SU-DHL-6 (cell line): Measurements from ENCODE around the gene TMEM202.

Source experiments
- H2AFZ ChIP-seq: fragments of 200-600 bp; sonication (generic); 2 replicates; pipeline ENCODE4 v1.6.1; 2014; ENCODE audit warnings: low read depth, mild to moderate bottlenecking, moderate library complexity, mixed read lengths, antibody characterized with exemption, low read length; ENCODE audit not compliant: severe bottlenecking
- H3F3A ChIP-seq: fragments of 200-600 bp; shearing (Covaris generic); 2 replicates; pipeline ENCODE4 v1.6.0; 2016; ENCODE audit warnings: antibody characterized with exemption, mild to moderate bottlenecking; ENCODE audit not compliant: insufficient read depth
- H3K27ac ChIP-seq: fragments of 200-600 bp; sonication (generic); 2 replicates; pipeline ENCODE4 v1.5.1; 2016; ENCODE audit warnings: low read depth, mild to moderate bottlenecking, low read length, moderate library complexity, mixed read lengths
- H3K27me3 ChIP-seq: fragments of 200-600 bp; sonication (generic), shearing (Covaris generic); 2 replicates; pipeline ENCODE4 v1.6.0; 2014; ENCODE audit warnings: mild to moderate bottlenecking, low read length
- H3K36me3 ChIP-seq: fragments of 200-600 bp; sonication (generic); 2 replicates; pipeline ENCODE4 v1.6.1; 2014; ENCODE audit warnings: mild to moderate bottlenecking, low read length, mixed read lengths
- H3K4me2 ChIP-seq: fragments of 300-600, 200-600 bp; shearing (Covaris generic), sonication (generic); 2 replicates; pipeline ENCODE4 v1.6.0; 2014; ENCODE audit warnings: low read length, low read depth, mild to moderate bottlenecking; ENCODE audit not compliant: poor library complexity, severe bottlenecking
- H3K4me3 ChIP-seq: fragments of 200-600 bp; sonication (generic); 2 replicates; pipeline ENCODE4 v1.5.1; 2014; ENCODE audit warnings: antibody characterized with exemption, low read length, mild to moderate bottlenecking, mixed read lengths; ENCODE audit not compliant: insufficient read depth, poor library complexity, severe bottlenecking
- H3K79me2 ChIP-seq: fragments of 200-600 bp; sonication (generic); 2 replicates; pipeline ENCODE4 v1.6.1; 2014; ENCODE audit warnings: mild to moderate bottlenecking, low read length, moderate library complexity; ENCODE audit not compliant: insufficient read depth
- H3K9ac ChIP-seq: fragments of 200-600 bp; sonication (generic); 2 replicates; pipeline ENCODE4 v1.7.0; 2014; ENCODE audit warnings: mild to moderate bottlenecking, low read length
- H3K9me2 ChIP-seq: fragments of 200-600 bp; sonication (generic); replicated peaks from 2 replicates; pipeline ENCODE4 v1.6.1; 2014; ENCODE audit warnings: low read length; ENCODE audit not compliant: insufficient read depth
- H3K9me3 ChIP-seq: fragments of 200-600 bp; sonication (generic); 2 replicates; pipeline ENCODE4 v1.6.1; 2014; ENCODE audit warnings: low read length, mixed read lengths; ENCODE audit not compliant: insufficient read depth
- H4K20me1 ChIP-seq: fragments of 200-600 bp; sonication (generic); 2 replicates; pipeline ENCODE4 v1.6.1; 2014; ENCODE audit warnings: low read depth, mild to moderate bottlenecking, antibody characterized with exemption, low read length, moderate library complexity, mixed read lengths
- CTCF ChIP-seq: fragments of 200-600 bp; sonication (generic); IDR thresholded peaks from one replicate; pipeline ENCODE4 v1.5.1; 2017; ENCODE audit warnings: antibody characterized with exemption, mild to moderate bottlenecking, low read length, moderate library complexity; ENCODE audit not compliant: insufficient read depth, poor library complexity, severe bottlenecking
- EZH2phosphoT487 ChIP-seq: fragments of 200-600 bp; sonication (generic), shearing (Covaris generic); conservative IDR thresholded peaks from 2 replicates; pipeline ENCODE4 v1.6.1; 2018; ENCODE audit warnings: mild to moderate bottlenecking, antibody characterized with exemption, low read length, moderate library complexity, mixed read lengths

The TMEM202 gene

GRCh38 chr15:72445426-72445825, 47.3 kb downstream of the TMEM202 start:
- Histone ChIP-seq H3K4me3 (no peak overlapping the region), H3K9ac (no peak overlapping the region), H3K9me2 (no peaks in the 10 kb centered on the region), H3F3A (no peaks in the 10 kb centered on the region), H3K4me2 (no peak overlapping the region), H3K36me3 (no peaks in the 10 kb centered on the region), H3K9me3 (no peaks in the 10 kb centered on the region), H3K27me3 (no peaks in the 10 kb centered on the region), H4K20me1 (no peaks in the 10 kb centered on the region), H3K27ac (no peak overlapping the region), H2AFZ (no peak overlapping the region), H3K79me2 (no peaks in the 10 kb centered on the region)
- TF ChIP-seq EZH2phosphoT487 (no peak), CTCF (no peak)

GRCh38 chr15:72450805-72451204, 52.7 kb downstream of the TMEM202 start:
- Histone ChIP-seq H3K27me3 (no peaks in the 10 kb centered on the region), H3K27ac (no peak overlapping the region), H2AFZ (no peak overlapping the region), H3K36me3 (no peaks in the 10 kb centered on the region), H3K9me3 (no peaks in the 10 kb centered on the region), H4K20me1 (no peaks in the 10 kb centered on the region), H3K9me2 (no peaks in the 10 kb centered on the region), H3F3A (no peaks in the 10 kb centered on the region), H3K4me3 (no peak overlapping the region), H3K4me2 (no peak overlapping the region), H3K79me2 (no peaks in the 10 kb centered on the region), H3K9ac (no peak overlapping the region)
- no peak for TF ChIP-seq CTCF
- no peak for TF ChIP-seq EZH2phosphoT487

- Histone ChIP-seq H4K20me1 (no peaks in the 10 kb centered on the region), H3K9me3 (no peaks in the 10 kb centered on the region), H3K4me2 (no peak overlapping the region), H3K9ac (no peak overlapping the region), H3K9me2 (no peaks in the 10 kb centered on the region), H3K36me3 (no peaks in the 10 kb centered on the region), H3F3A (no peaks in the 10 kb centered on the region), H3K27me3 (no peaks in the 10 kb centered on the region), H2AFZ (no peak overlapping the region), H3K27ac (no peak overlapping the region), H3K79me2 (no peaks in the 10 kb centered on the region), H3K4me3 (no peak overlapping the region)
- TF ChIP-seq EZH2phosphoT487 (no peak), CTCF (no peak)
These were observed 53.1 kb downstream of the TMEM202 start for GRCh38 chr15:72451224-72451623.
